Measurements from ENCODE around the gene ROBO2.

- TF ChIP-seq CTCF (IDR thresholded peaks at IDR 0.05 in 8 of 11, conservative IDR thresholded peaks at IDR 0.05 in 3 of 11): no peak
- no peak for TF ChIP-seq POLR2AphosphoS5 (IDR thresholded peaks at IDR 0.05)
- no peak for TF ChIP-seq POLR2A (IDR thresholded peaks at IDR 0.05)
Measured at GRCh38 chr3:77529522-77529921, 489.6 kb downstream of the ROBO2 start.
